Neural progenitor cell (in vitro differentiated cells): Measurements from ENCODE around the gene CREBRF. TPM values are rescaled to one million over a fixed set of nuclear protein-coding genes. Genes with fewer than 3 reads are reported as not detected.

Experiments
- DNase-seq: peaks from one replicate; pipeline ENCODE4 v3.0.0-alpha.2; 2016; ENCODE audit warnings: low spot score
- H2AFZ ChIP-seq: fragments of 200-600 bp; sonication (generic); replicated peaks from 2 replicates; pipeline ENCODE4 v1.6.1; 2016; ENCODE audit warnings: antibody characterized with exemption
- H3F3A ChIP-seq: fragments of 200-600 bp; sonication (generic); 2 replicates; pipeline ENCODE4 v1.6.1; 2016; ENCODE audit warnings: antibody characterized with exemption, low read depth
- H3K27ac ChIP-seq: fragments of 200-600 bp; sonication (generic); 2 replicates; pipeline ENCODE4 v1.5.1; 2016; ENCODE audit warnings: mild to moderate bottlenecking
- H3K27me3 ChIP-seq: fragments of 200-600 bp; sonication (generic); 2 replicates; pipeline ENCODE4 v1.6.1; 2016; ENCODE audit warnings: mild to moderate bottlenecking, moderate library complexity
- H3K36me3 ChIP-seq: fragments of 200-600 bp; sonication (generic); 2 replicates; pipeline ENCODE4 v1.5.1; 2016
- H3K4me1 ChIP-seq: fragments of 200-600 bp; sonication (generic); 2 replicates; pipeline ENCODE4 v1.6.1; 2016; ENCODE audit warnings: mixed run types
- H3K4me2 ChIP-seq: fragments of 200-600 bp; sonication (generic); 2 replicates; pipeline ENCODE4 v1.6.1; 2016
- H3K4me3 ChIP-seq: fragments of 200-600 bp; sonication (generic); 2 replicates; pipeline ENCODE4 v1.5.1; 2016
- H3K79me2 ChIP-seq: fragments of 200-600 bp; sonication (generic); 2 replicates; pipeline ENCODE4 v1.6.1; 2016; ENCODE audit warnings: low read depth
- H3K9ac ChIP-seq: fragments of 200-600 bp; sonication (generic); 2 replicates; pipeline ENCODE4 v1.6.1; 2016
- H3K9me3 ChIP-seq: fragments of 200-600 bp; sonication (generic); 2 replicates; pipeline ENCODE4 v1.5.1; 2016; ENCODE audit warnings: low read depth
- H4K20me1 ChIP-seq: fragments of 200-600 bp; sonication (generic); 2 replicates; pipeline ENCODE4 v1.6.1; 2016; ENCODE audit warnings: low read depth
- H3K27ac Mint-ChIP-seq: 3 replicates; pipeline ENCODE4 v1.8.0; 2021; ENCODE audit warnings: mixed read lengths
- H3K27me3 Mint-ChIP-seq: 2 replicates; pipeline ENCODE4 v1.8.0; 2022; ENCODE audit warnings: low read depth, mild to moderate bottlenecking, inconsistent platforms, moderate library complexity, mixed read lengths; ENCODE audit not compliant: insufficient read depth
- H3K36me3 Mint-ChIP-seq: 3 replicates; pipeline ENCODE4 v1.8.0; 2021; ENCODE audit warnings: mixed read lengths
- H3K4me1 Mint-ChIP-seq: 3 replicates; pipeline ENCODE4 v1.8.0; 2021; ENCODE audit warnings: mixed read lengths
- H3K4me3 Mint-ChIP-seq: 3 replicates; pipeline ENCODE4 v1.8.0; 2021; ENCODE audit warnings: mild to moderate bottlenecking, moderate library complexity, mixed read lengths
- H3K9me3 Mint-ChIP-seq: 3 replicates; pipeline ENCODE4 v1.8.0; 2020; ENCODE audit warnings: mixed read lengths
- CTCF ChIP-seq: fragments of 200-600 bp; sonication (generic); IDR thresholded peaks from 2 replicates; pipeline ENCODE4 v1.5.1; 2017; ENCODE audit warnings: antibody characterized with exemption, mild to moderate bottlenecking
- EZH2 ChIP-seq: fragments of 200-600 bp; sonication (generic); IDR thresholded peaks from 2 replicates; pipeline ENCODE4 v1.6.1; 2017; ENCODE audit warnings: antibody characterized with exemption, mild to moderate bottlenecking, moderate library complexity
- EZH2phosphoT487 ChIP-seq: fragments of 200-600 bp; sonication (generic); IDR thresholded peaks from 2 replicates; pipeline ENCODE4 v1.6.1; 2017; ENCODE audit warnings: antibody characterized with exemption
- total RNA-seq: library from RNA; depleted of rRNA; stranded (reverse); fragments of >200 nt; gene quantifications from 2 replicates; pipeline ENCODE4 v1.2.3, GENCODE V29; 2015; ENCODE audit warnings: low replicate concordance

CREBRF gene
- total RNA-seq, 1 donor from 2014 or later = 14.3 TPM

- no peaks in the 10 kb centered on the region for H3K9me3 Mint-ChIP-seq
- no peaks in the 10 kb centered on the region for H3K27me3 Mint-ChIP-seq
- no peaks in the 10 kb centered on the region for H3F3A ChIP-seq
- TF ChIP-seq EZH2phosphoT487 (no peak), CTCF (no peak), EZH2 (no peak)
- no peak overlapping the region for H3K4me3 Mint-ChIP-seq
- no peak overlapping the region for H3K27ac ChIP-seq
- no peak overlapping the region for H3K27ac Mint-ChIP-seq
- H3K79me2 ChIP-seq = peaks cover 27% of the 10 kb centered on the region
- H3K4me2 ChIP-seq = no peak overlapping the region
- no peaks in the 10 kb centered on the region for H3K4me1 ChIP-seq
- H2AFZ ChIP-seq = no peak overlapping the region
- no peaks in the 10 kb centered on the region for H3K9me3 ChIP-seq
- peaks cover 12% of the 10 kb centered on the region for H4K20me1 ChIP-seq
- peaks cover 10% of the 10 kb centered on the region for H3K36me3 Mint-ChIP-seq
- no peak overlapping the region for H3K4me3 ChIP-seq
- no peak overlapping the region for H3K9ac ChIP-seq
- no peak for DNase-seq
- no peaks in the 10 kb centered on the region for H3K27me3 ChIP-seq
- no peaks in the 10 kb centered on the region for H3K36me3 ChIP-seq
- no peaks in the 10 kb centered on the region for H3K4me1 Mint-ChIP-seq
Observed at GRCh38 chr5:173025651-173026050, 30.5 kb upstream of the CREBRF start.

GRCh38 chr5:173027905-173028304, 28.2 kb upstream of the CREBRF start:
- Histone ChIP-seq H3F3A (no peaks in the 10 kb centered on the region), H3K4me1 (no peaks in the 10 kb centered on the region), H3K36me3 (no peaks in the 10 kb centered on the region), H3K4me2 (no peak overlapping the region), H3K9me3 (no peaks in the 10 kb centered on the region), H3K4me3 (no peak overlapping the region), H2AFZ (no peak overlapping the region), H3K9ac (no peak overlapping the region), H3K27ac (no peak overlapping the region), H3K79me2 (peaks cover 39% of the 10 kb centered on the region), H4K20me1 (peaks cover 12% of the 10 kb centered on the region), H3K27me3 (no peaks in the 10 kb centered on the region)
- Mint-ChIP-seq H3K9me3 (no peaks in the 10 kb centered on the region), H3K27ac (no peak overlapping the region), H3K27me3 (no peaks in the 10 kb centered on the region), H3K4me3 (no peak overlapping the region), H3K36me3 (peaks cover 5% of the 10 kb centered on the region), H3K4me1 (no peaks in the 10 kb centered on the region)
- no peak for TF ChIP-seq EZH2
- no peak for TF ChIP-seq EZH2phosphoT487
- TF ChIP-seq CTCF = no peak
- no peak for DNase-seq

GRCh38 chr5:173028811-173029327, 27.3 kb upstream of the CREBRF start:
- no peak overlapping the region for H3K4me3 Mint-ChIP-seq
- H3K4me1 ChIP-seq = no peaks in the 10 kb centered on the region
- H3K27me3 Mint-ChIP-seq = no peaks in the 10 kb centered on the region
- H3K27ac ChIP-seq = no peak overlapping the region
- no peak for TF ChIP-seq CTCF
- TF ChIP-seq EZH2phosphoT487 = no peak
- TF ChIP-seq EZH2 = no peak
- no peaks in the 10 kb centered on the region for H3F3A ChIP-seq
- no peak for DNase-seq
- peaks cover 39% of the 10 kb centered on the region for H3K79me2 ChIP-seq
- no peaks in the 10 kb centered on the region for H3K9me3 Mint-ChIP-seq
- no peaks in the 10 kb centered on the region for H3K36me3 ChIP-seq
- no peak overlapping the region for H3K27ac Mint-ChIP-seq
- H3K4me2 ChIP-seq = no peak overlapping the region
- no peaks in the 10 kb centered on the region for H3K9me3 ChIP-seq
- no peaks in the 10 kb centered on the region for H3K27me3 ChIP-seq
- peaks cover 5% of the 10 kb centered on the region for H3K36me3 Mint-ChIP-seq
- H2AFZ ChIP-seq = no peak overlapping the region
- H3K9ac ChIP-seq = no peak overlapping the region
- peaks cover 12% of the 10 kb centered on the region for H4K20me1 ChIP-seq
- no peaks in the 10 kb centered on the region for H3K4me1 Mint-ChIP-seq
- H3K4me3 ChIP-seq = no peak overlapping the region
